Calu3 (cell line): Measurements from ENCODE around the gene CCIN. TPM values are rescaled to one million over a fixed set of nuclear protein-coding genes. Genes with fewer than 3 reads are reported as not detected.

Experiments used
- BruUV-seq: library from RNA; stranded (reverse); fragments of 400-500 nt; replicated peaks from 2 replicates; lab custom pipeline; 2021; lab: Mats Ljungman, UMichigan
- CTCF ChIA-PET: fragments of 300-600 bp; sonication (Branson Sonifier 250); formaldehyde crosslinking; loops from one replicate; lab custom pipeline; 2022; ENCODE audit warnings: antibody characterized with exemption; lab: Charles Lee
- DNase-seq: peaks from one replicate; pipeline ENCODE4 v3.0.0; 2022
- H3K27ac Mint-ChIP-seq: one replicate; pipeline ENCODE4 v1.8.0; 2022; ENCODE audit warnings: mixed read lengths; ENCODE audit not compliant: unreplicated experiment
- H3K27me3 Mint-ChIP-seq: one replicate; pipeline ENCODE4 v1.8.0; 2022; ENCODE audit warnings: mixed read lengths; ENCODE audit not compliant: unreplicated experiment
- H3K36me3 Mint-ChIP-seq: one replicate; pipeline ENCODE4 v1.8.0; 2022; ENCODE audit warnings: mild to moderate bottlenecking, moderate library complexity, mixed read lengths; ENCODE audit not compliant: insufficient read depth, unreplicated experiment
- H3K4me1 Mint-ChIP-seq: one replicate; pipeline ENCODE4 v1.8.0; 2022; ENCODE audit warnings: mild to moderate bottlenecking, low read depth, mixed read lengths; ENCODE audit not compliant: unreplicated experiment
- H3K4me3 Mint-ChIP-seq: one replicate; pipeline ENCODE4 v1.8.0; 2022; ENCODE audit warnings: mild to moderate bottlenecking, low read depth, moderate library complexity, mixed read lengths; ENCODE audit not compliant: unreplicated experiment
- H3K9me3 Mint-ChIP-seq: one replicate; pipeline ENCODE4 v1.8.0; 2022; ENCODE audit warnings: low read depth, mixed read lengths; ENCODE audit not compliant: unreplicated experiment
- CTCF ChIP-seq: fragments of 200-600 bp; IDR thresholded peaks from one replicate; pipeline ENCODE4 v1.8.0; 2022; ENCODE audit warnings: antibody characterized with exemption; ENCODE audit not compliant: unreplicated experiment
- intact Hi-C: fragments of 100-400 bp; cut with micrococcal nuclease; formaldehyde crosslinking; loops from one replicate; pipeline ENCODE4 v1.10.0; 2022; ENCODE audit not compliant: unreplicated experiment
- total RNA-seq: library from RNA; stranded (reverse); gene quantifications from 2 replicates; pipeline ENCODE4 v1.2.3, GENCODE V29; 2022

The CCIN gene
- total RNA-seq, 1 experiment from 2014 or later = not detected

GRCh38 chr9:36141761-36142160 is 27.4 kb upstream of the CCIN start:
- Mint-ChIP-seq H3K4me1 (peaks cover 8% of the 10 kb centered on the region), H3K27ac (no peak overlapping the region), H3K36me3 (peaks cover 6% of the 10 kb centered on the region), H3K9me3 (peaks cover 3% of the 10 kb centered on the region), H3K4me3 (no peak overlapping the region), H3K27me3 (peaks cover 48% of the 10 kb centered on the region)
- no TSS peak for BruUV-seq
- DNase-seq = no peak
- intact Hi-C loops = no loop called here
- CTCF ChIA-PET = no interaction called here
- TF ChIP-seq CTCF = no peak

- Mint-ChIP-seq H3K27me3 (peaks cover 40% of the 10 kb centered on the region), H3K4me1 (no peaks in the 10 kb centered on the region), H3K27ac (no peak overlapping the region), H3K9me3 (peaks cover 3% of the 10 kb centered on the region), H3K36me3 (no peaks in the 10 kb centered on the region), H3K4me3 (no peak overlapping the region)
- no peak for DNase-seq
- intact Hi-C loops = no loop called here
- CTCF ChIA-PET = no interaction called here
- no TSS peak for BruUV-seq
- TF ChIP-seq CTCF = no peak
Observed at GRCh38 chr9:36142510-36143244, 26.5 kb upstream of the CCIN start.

- no peak for TF ChIP-seq CTCF
- Mint-ChIP-seq H3K4me1 (no peaks in the 10 kb centered on the region), H3K4me3 (no peak overlapping the region), H3K27ac (no peak overlapping the region), H3K27me3 (peaks cover 36% of the 10 kb centered on the region), H3K36me3 (no peaks in the 10 kb centered on the region), H3K9me3 (peaks cover 3% of the 10 kb centered on the region)
- CTCF ChIA-PET = no interaction called here
- DNase-seq = no peak
- no TSS peak for BruUV-seq
- intact Hi-C loops = no loop called here
Observed at GRCh38 chr9:36143245-36143641, 25.9 kb upstream of the CCIN start.

- Mint-ChIP-seq H3K27ac (no peak overlapping the region), H3K36me3 (no peaks in the 10 kb centered on the region), H3K9me3 (peaks cover 3% of the 10 kb centered on the region), H3K4me3 (no peak overlapping the region), H3K27me3 (peaks cover 24% of the 10 kb centered on the region), H3K4me1 (no peaks in the 10 kb centered on the region)
- no peak for DNase-seq
- CTCF ChIA-PET = no interaction called here
- no TSS peak for BruUV-seq
- intact Hi-C loops = no loop called here
- TF ChIP-seq CTCF = no peak
Observed at GRCh38 chr9:36144309-36145232, 24.6 kb upstream of the CCIN start.
